CD4-positive, alpha-beta T cell treated with Interleukin-12 subunit alpha and Interleukin-12 subunit beta, for 1 hour (primary cell): Measurements from ENCODE around the gene MIER3.

ENCODE experiments used
- DNase-seq: peaks from one replicate; pipeline ENCODE4 v3.0.0-alpha.2; 2020

The MIER3 gene

DNA sequence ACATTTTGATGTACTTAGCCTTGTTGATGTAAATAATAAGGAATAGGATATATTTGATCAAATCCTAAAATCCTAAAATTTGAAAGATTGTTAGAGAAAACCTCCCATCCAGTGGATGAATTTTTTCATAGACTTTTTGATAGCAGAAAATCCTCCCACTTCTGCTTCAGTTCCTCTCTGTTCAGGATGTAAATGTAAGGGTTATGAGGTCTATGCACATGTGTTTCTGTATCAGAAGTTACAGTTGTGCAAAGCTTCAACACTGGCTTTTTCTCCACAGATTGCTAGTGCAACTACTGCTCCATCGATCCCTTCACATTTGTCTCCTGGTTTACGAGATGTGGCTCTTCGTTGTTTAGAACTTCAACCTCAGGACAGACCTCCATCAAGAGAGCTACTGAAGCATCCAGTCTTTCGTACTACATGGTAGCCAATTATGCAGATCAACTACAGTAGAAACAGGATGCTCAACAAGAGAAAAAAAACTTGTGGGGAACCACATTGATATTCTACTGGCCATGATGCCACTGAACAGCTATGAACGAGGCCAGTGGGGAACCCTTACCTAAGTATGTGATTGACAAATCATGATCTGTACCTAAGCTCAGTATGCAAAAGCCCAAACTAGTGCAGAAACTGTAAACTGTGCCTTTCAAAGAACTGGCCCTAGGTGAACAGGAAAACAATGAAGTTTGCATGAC, 58.5 kb downstream of the MIER3 start:
- no peak for DNase-seq

DNA sequence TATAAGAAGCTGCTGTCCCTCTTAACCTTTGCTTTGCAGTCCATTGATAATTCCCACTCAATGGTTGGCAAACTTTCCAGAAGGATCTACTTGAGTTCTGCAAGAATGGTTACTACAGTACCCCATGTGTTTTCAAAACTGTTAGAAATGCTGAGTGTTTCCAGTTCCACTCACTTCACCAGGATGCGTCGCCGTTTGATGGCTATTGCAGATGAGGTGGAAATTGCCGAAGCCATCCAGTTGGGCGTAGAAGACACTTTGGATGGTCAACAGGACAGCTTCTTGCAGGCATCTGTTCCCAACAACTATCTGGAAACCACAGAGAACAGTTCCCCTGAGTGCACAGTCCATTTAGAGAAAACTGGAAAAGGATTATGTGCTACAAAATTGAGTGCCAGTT, 70.4 kb downstream of the MIER3 start:
- DNase-seq: no peak

DNA sequence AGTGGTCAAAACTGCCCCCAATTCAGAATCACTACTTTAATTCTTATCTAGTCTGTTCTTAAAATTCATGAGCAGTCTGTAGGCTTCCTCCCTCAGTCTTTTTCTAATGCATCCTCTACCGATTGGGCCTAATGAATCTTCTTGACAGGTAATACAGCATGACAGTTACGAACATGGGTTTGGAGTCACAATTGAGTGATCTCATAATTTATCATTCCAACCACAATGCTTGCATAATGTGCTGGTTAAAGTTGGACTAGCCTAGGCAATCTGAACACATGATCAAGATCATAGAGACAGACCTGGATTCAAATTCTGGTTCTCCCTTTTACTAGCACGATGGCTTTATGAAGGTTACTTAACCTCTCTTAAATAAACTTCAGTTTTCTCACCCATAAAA, 75.6 kb downstream of the MIER3 start:
- no peak for DNase-seq

DNA sequence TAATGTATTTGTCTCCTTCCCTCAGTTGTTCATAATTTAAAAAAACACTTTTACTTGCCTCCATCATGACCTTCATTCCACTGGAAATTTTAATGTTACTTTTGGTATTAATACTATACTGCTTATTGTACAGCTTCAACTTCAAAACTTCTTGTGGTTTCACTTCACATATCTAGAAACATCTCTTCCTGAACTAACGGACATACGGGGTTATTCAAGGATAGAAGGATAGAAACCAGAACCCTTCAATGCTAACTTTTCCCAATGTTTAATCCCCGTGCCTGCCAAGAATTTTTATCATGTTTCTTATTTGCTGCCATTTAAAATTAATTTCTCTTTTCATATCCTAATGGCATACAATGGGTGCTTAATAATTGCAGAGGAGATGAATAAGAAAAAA, 78.9 kb downstream of the MIER3 start:
- DNase-seq: no peak

DNA sequence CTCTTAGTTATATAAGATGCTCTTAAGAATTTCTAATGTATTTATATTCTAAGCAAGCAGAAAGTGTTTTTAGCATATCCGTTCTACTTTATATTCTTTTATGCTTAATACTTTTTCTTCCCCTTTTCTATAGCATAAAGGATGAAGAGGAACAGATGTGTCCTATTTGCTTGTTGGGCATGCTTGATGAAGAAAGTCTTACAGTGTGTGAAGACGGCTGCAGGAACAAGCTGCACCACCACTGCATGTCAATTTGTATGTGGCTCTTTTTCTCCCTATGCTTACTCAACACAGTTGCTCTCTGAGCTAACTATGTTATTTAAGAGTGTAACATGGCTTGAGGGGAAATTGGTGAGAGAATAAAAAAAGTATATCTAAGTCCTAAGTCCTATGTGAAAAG, 80.1 kb downstream of the MIER3 start:
- DNase-seq: no peak
